ENCODE measurements around the gene SLC23A1.
"Not testable (repeated sequence)": the region's sequence is repeated elsewhere in the genome, so short reads cannot be mapped to it uniquely, and the experiment has no call there.

The SLC23A1 gene

DNA sequence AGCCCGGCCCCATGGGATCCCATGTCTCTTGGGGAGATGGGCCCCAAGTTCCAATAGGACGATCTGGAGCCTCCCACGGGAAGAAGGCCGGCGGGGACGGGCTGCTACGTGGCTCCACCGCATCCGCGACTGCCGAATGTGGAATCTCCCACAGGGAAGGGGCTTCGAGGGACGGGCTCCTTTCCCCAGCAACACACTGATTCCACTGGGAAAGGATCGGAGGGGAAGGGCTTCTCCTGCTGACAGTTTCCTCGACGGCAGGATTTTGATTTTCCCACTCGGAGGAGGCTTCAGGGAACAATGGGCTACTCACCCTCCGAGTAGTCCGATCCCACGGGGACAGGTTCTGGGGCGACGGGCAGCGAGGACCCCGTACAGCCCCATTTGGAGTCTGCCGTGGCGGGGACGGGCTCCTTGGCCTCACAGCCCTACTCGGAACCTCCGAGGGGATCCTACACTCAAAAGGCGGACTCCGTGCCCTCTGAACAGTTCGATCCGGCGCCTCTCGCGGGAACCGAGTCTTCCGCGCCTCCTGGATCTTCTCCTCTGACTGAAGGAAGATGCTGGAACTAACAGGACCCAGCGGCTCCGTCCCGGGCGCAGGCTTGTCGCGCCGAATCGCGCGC is 10.5 kb upstream of the SLC23A1 start:
- peak overlapping the region; percentile 55 for H3K4me3 ChIP-seq (ENCODE audit: low read length)
- H3K9ac ChIP-seq (ENCODE audit: low read length) = no peak overlapping the region
- H3K4me1 ChIP-seq (ENCODE audit: control insufficient read depth, low read depth, low read length) = peaks cover 3% of the 10 kb centered on the region
- H3K9me3 ChIP-seq (ENCODE audit: control insufficient read depth, low read depth, low read length) = no peaks in the 10 kb centered on the region
- H3K36me3 ChIP-seq (ENCODE audit: control insufficient read depth, low read depth, low read length) = no peaks in the 10 kb centered on the region
- no peak overlapping the region for H3K27ac ChIP-seq (ENCODE audit: low read length)
- peaks cover 41% of the 10 kb centered on the region for H3K27me3 ChIP-seq (ENCODE audit: control insufficient read depth, insufficient read depth, low read length)

DNA sequence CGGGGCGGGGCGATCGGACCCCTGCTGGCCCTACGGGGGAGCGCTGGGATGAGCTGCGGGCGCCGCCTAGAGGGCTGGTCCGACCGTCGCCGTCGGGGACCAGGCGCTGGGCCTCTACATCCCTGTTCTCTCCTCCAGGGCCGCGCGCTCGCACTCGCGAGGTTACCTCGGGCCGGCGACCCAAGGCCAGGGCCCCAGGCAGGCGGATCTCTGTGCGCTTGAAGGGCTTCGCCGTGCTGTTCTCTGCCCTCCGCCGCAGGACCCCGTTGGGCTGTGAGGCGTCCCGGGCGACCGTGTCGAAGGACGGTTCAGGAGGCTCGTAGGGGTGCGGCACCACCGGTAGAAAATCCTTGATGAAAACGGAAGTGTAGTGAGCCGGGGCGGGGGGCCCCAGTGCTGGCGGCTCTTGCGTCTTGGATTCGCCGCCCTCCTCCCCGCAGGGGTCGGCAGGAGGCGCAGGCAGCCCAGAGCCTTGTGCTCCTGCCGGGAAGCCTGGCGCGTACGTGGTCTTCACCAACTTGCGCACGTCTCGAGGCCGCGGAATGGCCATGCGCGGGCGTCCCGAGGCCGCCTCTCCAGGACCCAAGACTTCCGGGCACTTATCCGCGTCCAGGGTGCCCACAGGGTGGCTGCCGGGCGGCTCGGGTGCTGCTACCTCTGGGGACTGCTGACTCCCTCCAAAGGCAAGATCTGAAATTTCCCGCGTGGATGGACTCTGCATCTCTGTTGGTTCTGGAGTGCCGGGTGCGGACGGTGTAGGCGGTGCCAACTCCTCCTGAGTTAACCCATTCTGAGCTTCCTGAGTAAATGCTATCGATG is 9.8 kb upstream of the SLC23A1 start:
- H3K4me3 ChIP-seq (ENCODE audit: low read length) = peak overlapping the region; percentile 55

DNA sequence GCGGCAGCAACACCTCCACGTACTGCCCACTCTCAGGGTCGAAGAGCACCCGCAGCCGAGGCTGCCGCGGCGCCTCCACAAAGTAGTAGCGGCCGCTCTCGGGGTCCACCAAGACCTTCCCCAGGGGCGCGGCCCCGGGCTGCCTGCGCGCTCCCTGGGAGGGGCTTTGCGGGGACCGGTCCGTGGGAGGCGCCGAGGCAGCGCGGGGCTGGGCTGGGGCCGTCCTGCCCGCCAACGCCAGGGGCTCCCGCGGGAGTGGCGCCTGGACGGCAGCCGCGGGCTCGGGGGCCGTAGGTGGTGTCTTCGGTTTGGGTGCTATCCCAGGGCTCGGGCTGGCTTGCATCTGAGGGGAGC is 9.2 kb upstream of the SLC23A1 start:
- Histone ChIP-seq H3K9me3 (ENCODE audit: control insufficient read depth, low read depth, low read length) (no peaks in the 10 kb centered on the region), H3K27ac (ENCODE audit: low read length) (no peak overlapping the region), H3K36me3 (ENCODE audit: control insufficient read depth, low read depth, low read length) (no peaks in the 10 kb centered on the region), H3K4me3 (ENCODE audit: low read length) (peak overlapping the region; percentile 55), H3K27me3 (ENCODE audit: control insufficient read depth, insufficient read depth, low read length) (peaks cover 41% of the 10 kb centered on the region), H3K4me1 (ENCODE audit: control insufficient read depth, low read depth, low read length) (peaks cover 12% of the 10 kb centered on the region), H3K9ac (ENCODE audit: low read length) (no peak overlapping the region)

More for the DNA sequence above, 9.8 kb upstream of the SLC23A1 start:
- Histone ChIP-seq H3K27ac (ENCODE audit: low read length) (no peak overlapping the region), H3K9me3 (ENCODE audit: control insufficient read depth, low read depth, low read length) (no peaks in the 10 kb centered on the region), H3K9ac (ENCODE audit: low read length) (no peak overlapping the region), H3K36me3 (ENCODE audit: control insufficient read depth, low read depth, low read length) (no peaks in the 10 kb centered on the region), H3K27me3 (ENCODE audit: control insufficient read depth, insufficient read depth, low read length) (peaks cover 41% of the 10 kb centered on the region), H3K4me1 (ENCODE audit: control insufficient read depth, low read depth, low read length) (peaks cover 9% of the 10 kb centered on the region)

DNA sequence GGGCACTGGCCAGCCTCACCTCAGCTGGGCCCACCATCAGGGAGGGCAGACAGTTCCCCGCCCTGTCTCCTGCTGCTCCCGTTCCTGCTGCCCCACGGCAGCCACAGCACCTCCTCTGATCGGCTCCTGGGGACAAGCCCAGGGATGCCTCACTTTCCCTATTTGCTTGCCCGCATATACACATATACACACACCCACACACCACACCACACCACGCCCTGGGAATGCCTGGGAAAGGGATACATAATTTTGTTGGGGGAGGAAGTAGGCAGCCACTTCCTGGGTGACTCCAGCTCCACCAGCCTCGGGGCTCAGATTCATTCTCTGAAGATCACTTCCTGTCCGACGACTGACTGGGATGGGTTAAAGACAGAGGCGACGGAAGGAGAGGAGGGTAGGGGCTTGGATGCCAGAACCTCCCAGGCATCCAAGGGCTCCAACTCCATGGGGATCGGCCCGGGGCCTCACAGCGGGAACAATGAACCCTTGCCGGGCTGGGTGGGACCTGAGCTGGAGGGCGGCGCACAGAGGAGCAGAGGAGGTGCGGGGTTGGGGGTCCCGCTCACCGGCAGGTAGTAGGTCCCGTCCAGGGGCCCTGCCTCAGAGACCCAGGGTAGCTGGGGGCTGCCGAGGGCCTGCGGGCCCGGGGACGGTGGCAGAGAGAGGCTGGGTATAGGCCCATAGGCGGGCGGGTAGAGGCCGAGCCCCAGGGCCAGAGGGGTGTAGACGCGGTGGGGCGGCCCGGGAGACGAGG is 8.7 kb upstream of the SLC23A1 start:
- Histone ChIP-seq H3K36me3 (ENCODE audit: control insufficient read depth, low read depth, low read length) (no peaks in the 10 kb centered on the region), H3K4me1 (ENCODE audit: control insufficient read depth, low read depth, low read length) (peaks cover 12% of the 10 kb centered on the region), H3K9ac (ENCODE audit: low read length) (no peak overlapping the region), H3K27ac (ENCODE audit: low read length) (no peak overlapping the region), H3K4me3 (ENCODE audit: low read length) (peak overlapping the region; percentile 55), H3K9me3 (ENCODE audit: control insufficient read depth, low read depth, low read length) (no peaks in the 10 kb centered on the region), H3K27me3 (ENCODE audit: control insufficient read depth, insufficient read depth, low read length) (peaks cover 41% of the 10 kb centered on the region)

DNA sequence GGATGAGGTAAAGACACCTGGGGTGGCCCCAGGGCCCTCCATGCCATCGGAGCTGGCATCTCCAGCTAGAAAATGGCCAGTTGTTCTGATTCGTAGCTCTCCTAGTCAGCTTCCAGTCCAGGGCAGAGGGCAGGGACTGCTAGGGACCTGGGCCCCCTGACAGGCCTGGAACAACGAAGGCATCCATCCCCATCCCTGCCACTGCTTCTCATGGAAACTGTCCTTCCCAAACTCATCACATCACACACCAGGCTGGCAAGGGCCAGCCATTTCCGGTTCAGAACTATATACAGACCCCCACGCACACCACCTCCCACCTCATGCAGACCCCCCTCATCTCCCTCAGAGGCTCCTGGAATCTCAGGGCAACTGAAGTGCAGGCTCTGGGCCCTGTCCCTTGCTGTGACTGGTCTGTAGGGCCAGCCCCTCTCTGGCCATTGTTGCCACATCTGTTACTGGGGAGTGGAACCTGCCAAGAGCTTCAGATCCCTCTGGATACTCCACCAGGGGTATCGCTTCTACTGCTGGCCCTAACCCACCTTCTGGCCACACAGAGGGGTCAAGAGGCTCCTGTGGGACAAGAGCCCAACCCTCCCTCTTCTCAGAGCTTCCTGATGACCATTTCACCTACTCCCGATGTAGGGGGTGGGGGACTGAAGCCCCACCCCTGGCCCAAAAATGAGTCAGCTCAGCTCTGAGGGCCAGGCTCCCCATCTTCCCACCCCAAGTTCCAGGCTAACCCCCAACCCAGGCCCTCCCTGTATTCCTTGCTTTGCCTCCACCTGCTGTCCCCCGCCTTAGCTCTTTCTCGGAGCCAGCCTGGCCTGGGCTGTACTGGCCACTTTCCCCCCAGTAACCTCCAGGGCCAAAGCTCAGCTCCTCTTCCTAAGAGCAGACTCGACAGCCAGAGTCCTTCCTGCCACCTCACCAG is 7.8 kb upstream of the SLC23A1 start:
- no peak overlapping the region for H3K27ac ChIP-seq (ENCODE audit: low read length)
- no peak overlapping the region for H3K9ac ChIP-seq (ENCODE audit: low read length)
- peaks cover 41% of the 10 kb centered on the region for H3K27me3 ChIP-seq (ENCODE audit: control insufficient read depth, insufficient read depth, low read length)
- H3K4me1 ChIP-seq (ENCODE audit: control insufficient read depth, low read depth, low read length) = peaks cover 8% of the 10 kb centered on the region
- no peaks in the 10 kb centered on the region for H3K9me3 ChIP-seq (ENCODE audit: control insufficient read depth, low read depth, low read length)
- no peak overlapping the region for H3K4me3 ChIP-seq (ENCODE audit: low read length)
- H3K36me3 ChIP-seq (ENCODE audit: control insufficient read depth, low read depth, low read length) = no peaks in the 10 kb centered on the region

DNA sequence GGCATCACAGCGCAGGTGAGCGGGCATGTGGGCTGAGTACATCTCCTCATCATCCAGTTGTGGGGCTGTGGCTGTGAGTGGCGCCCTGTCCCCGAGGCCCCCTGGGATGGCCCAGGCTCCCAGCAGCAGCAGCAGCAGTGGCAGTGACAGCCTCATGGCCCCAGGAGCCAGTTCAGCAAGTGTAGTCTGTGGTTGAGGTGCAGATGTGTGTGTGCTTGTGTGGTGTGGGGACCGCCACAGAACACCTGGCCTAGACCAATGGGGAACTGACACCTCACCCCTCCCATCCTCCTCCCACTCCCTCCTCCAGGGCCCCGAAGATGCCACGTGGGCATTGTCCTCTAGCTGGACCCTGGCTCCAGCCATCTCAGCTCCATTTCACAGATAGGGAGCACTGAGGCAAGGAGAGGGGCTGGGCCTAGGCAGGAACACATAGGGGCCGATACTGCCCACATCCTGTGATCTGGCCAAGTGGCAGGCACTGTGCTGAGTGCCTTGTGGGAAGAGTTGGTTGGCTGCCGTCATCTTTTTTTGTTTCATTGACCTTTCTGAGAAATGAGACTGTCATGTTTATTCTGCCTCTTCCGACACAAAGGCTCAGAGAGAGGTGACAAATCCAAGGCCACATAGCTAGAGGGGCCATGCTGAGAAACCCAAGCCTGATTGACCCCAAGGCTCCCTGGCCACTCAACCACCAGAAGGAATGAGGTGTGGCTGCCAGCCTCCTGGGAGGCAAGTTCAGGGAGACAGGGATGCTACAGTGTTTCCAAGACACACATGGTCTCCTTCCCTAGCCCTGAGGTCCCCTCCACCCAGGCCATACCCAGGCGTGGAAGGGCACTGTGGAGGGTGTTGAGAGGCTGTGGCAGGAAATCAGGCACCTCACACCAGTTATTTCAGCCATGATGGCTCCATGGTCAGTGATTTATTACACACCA is 6.9 kb upstream of the SLC23A1 start, which contains the start of gene MZB1:
Gene MZB1 (minus strand): TSS at position 213 of the 938 bp plus-strand sequence. CDS start 57 bp downstream, at position 156.
- Histone ChIP-seq H3K36me3 (ENCODE audit: control insufficient read depth, low read depth, low read length) (no peaks in the 10 kb centered on the region), H3K27me3 (ENCODE audit: control insufficient read depth, insufficient read depth, low read length) (peaks cover 32% of the 10 kb centered on the region), H3K4me1 (ENCODE audit: control insufficient read depth, low read depth, low read length) (peaks cover 8% of the 10 kb centered on the region), H3K27ac (ENCODE audit: low read length) (no peak within 1 kb of the TSS), H3K9me3 (ENCODE audit: control insufficient read depth, low read depth, low read length) (no peaks in the 10 kb centered on the region), H3K9ac (ENCODE audit: low read length) (no peak within 1 kb of the TSS), H3K4me3 (ENCODE audit: low read length) (no peak within 1 kb of the TSS)

DNA sequence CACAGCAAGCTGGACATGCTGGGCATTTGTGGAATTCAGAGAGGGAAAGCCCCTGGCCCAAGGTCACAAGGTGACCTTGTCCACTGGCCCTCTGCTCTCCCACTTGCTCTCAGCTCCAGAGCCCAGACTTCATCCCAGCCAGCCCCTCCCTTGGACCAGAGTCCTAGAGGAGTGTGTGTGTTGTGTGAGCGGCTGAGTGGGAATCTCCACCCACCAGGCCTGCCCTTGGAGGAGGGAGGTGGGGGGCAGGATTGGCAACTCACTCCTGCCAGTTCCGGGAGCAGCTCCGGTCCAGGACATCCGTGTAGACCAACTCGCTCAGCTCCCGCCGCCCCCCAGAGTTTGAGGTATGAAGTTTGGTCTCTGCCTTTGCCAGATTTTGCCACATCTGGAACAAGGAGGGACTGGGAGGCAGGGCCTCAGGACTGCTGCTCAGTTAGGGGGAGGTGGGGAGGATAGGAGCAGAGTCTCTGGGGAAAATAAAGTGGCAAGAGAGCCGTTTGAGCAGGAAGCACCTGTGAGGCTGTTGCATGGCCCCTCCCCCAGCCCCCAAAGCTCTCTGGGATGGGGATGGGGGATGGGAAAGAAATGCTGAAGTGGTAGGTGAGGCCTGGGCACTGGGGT is 5.2 kb upstream of the SLC23A1 start:
- H3K9ac ChIP-seq (ENCODE audit: low read length) = no peak overlapping the region
- no peak overlapping the region for H3K27ac ChIP-seq (ENCODE audit: low read length)
- H3K9me3 ChIP-seq (ENCODE audit: control insufficient read depth, low read depth, low read length) = no peaks in the 10 kb centered on the region
- peak overlapping the region; percentile 6 for H3K4me3 ChIP-seq (ENCODE audit: low read length)
- peaks cover 15% of the 10 kb centered on the region for H3K27me3 ChIP-seq (ENCODE audit: control insufficient read depth, insufficient read depth, low read length)
- no peaks in the 10 kb centered on the region for H3K36me3 ChIP-seq (ENCODE audit: control insufficient read depth, low read depth, low read length)
- H3K4me1 ChIP-seq (ENCODE audit: control insufficient read depth, low read depth, low read length) = peaks cover 8% of the 10 kb centered on the region

DNA sequence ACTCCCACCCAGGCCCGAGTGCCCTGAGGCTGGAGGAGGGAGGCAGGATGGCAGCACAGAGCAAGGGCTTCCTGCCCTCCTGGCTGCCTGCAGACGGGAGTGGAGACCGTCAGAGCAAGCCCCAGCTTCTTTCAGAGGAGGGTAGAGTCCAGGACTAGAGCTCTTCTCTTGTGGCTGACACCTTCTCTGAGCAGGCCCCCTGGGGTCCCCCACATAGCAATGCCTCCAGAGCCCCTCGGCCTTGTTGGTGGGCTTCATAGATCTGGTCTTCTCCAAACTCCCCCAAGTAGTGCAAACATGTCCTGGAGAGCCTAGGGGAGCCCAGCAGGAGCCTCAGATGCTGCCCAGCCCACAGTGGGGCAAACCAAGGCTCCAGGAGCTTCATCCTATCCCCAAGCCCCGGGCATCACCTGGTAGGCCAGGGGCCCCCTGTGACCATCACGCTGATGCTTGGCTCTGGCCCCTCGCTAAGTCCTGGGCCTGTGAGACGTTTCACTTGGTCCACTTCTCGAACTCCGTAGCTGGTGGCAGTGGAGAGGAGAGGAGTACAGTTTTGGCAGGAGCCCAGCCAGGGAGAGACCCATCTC is 4.6 kb upstream of the SLC23A1 start:
- Histone ChIP-seq H3K4me3 (ENCODE audit: low read length) (no peak overlapping the region), H3K27ac (ENCODE audit: low read length) (no peak overlapping the region), H3K9ac (ENCODE audit: low read length) (no peak overlapping the region), H3K36me3 (ENCODE audit: control insufficient read depth, low read depth, low read length) (no peaks in the 10 kb centered on the region), H3K4me1 (ENCODE audit: control insufficient read depth, low read depth, low read length) (peaks cover 8% of the 10 kb centered on the region), H3K9me3 (ENCODE audit: control insufficient read depth, low read depth, low read length) (no peaks in the 10 kb centered on the region), H3K27me3 (ENCODE audit: control insufficient read depth, insufficient read depth, low read length) (peaks cover 9% of the 10 kb centered on the region)

DNA sequence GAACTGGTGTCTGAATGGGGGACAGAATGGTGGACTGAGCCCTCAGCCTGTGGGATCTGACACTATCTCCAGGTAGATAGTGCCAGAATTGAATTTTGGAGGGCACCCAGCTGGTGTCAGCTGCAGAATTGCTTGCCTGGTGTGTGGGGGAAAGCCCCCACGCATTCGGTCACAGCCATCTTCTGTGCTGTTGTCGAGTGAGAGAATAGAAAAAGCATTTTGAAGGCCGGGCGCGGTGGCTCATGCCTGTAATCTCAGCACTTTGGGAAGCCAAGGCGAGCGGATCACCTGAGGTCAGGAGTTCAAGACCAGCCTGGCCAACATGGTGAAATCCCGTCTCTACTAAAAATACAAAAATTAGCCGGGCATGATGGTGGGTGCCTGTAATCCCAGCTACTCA is 3.9 kb upstream of the SLC23A1 start:
- not testable (repeated sequence) for H3K4me3 ChIP-seq (ENCODE audit: low read length); H3K9me3 ChIP-seq (ENCODE audit: control insufficient read depth, low read depth, low read length); H3K27ac ChIP-seq (ENCODE audit: low read length); H3K27me3 ChIP-seq (ENCODE audit: control insufficient read depth, insufficient read depth, low read length); H3K36me3 ChIP-seq (ENCODE audit: control insufficient read depth, low read depth, low read length); H3K4me1 ChIP-seq (ENCODE audit: control insufficient read depth, low read depth, low read length); H3K9ac ChIP-seq (ENCODE audit: low read length)

DNA sequence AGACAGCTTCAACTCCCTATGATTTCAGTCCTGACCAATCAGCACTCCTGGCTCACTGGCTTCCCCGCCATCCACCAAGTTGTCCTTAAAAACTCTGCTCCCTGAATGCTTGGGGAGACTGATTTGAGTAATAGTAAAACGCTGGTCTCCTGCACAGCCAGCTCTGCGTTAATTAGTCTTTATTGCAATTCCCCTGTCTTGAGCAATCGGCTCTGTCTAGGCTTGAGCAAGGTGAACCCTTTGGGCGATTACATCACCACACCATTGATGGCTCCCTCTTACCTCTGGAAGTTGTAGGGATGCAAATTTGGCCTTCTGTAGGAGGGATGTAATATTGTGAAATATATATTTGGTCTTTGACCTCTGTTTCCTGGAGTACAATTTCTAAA is 2.9 kb upstream of the SLC23A1 start:
- H3K36me3 ChIP-seq (ENCODE audit: control insufficient read depth, low read depth, low read length) = no peaks in the 10 kb centered on the region
- H3K9ac ChIP-seq (ENCODE audit: low read length) = no peak overlapping the region
- H3K4me3 ChIP-seq (ENCODE audit: low read length) = no peak overlapping the region
- peaks cover 8% of the 10 kb centered on the region for H3K4me1 ChIP-seq (ENCODE audit: control insufficient read depth, low read depth, low read length)
- no peak overlapping the region for H3K27ac ChIP-seq (ENCODE audit: low read length)
- H3K9me3 ChIP-seq (ENCODE audit: control insufficient read depth, low read depth, low read length) = no peaks in the 10 kb centered on the region
- H3K27me3 ChIP-seq (ENCODE audit: control insufficient read depth, insufficient read depth, low read length) = no peaks in the 10 kb centered on the region
